K562 (cell line): ENCODE results near the gene AQP1. TPM values are rescaled to one million over a fixed set of nuclear protein-coding genes. Genes with fewer than 3 reads are reported as not detected.

ENCODE experiments used
- ATAC-seq: fragments of 200-7000 bp; cut with Tn5 transposase; 3 replicates; pipeline ENCODE4 v1.9.1; 2020; ENCODE audit warnings: moderate library complexity
- BruUV-seq: library from RNA; stranded (reverse); fragments of 400-500 nt; replicated peaks from 2 replicates; lab custom pipeline; 2021; lab: Mats Ljungman, UMichigan
- CTCF ChIA-PET: fragments of 300-600 bp; formaldehyde crosslinking; extraction: SDS; loops from one replicate; lab custom pipeline; 2021; ENCODE audit warnings: low intra/inter-chr PET ratio; lab: Yijun Ruan, JAX
- POLR2A ChIA-PET: fragments of 300-600, 350-650 bp; sonication (Branson Sonifier 250); formaldehyde crosslinking; extraction: SDS; loops from one replicate; lab custom pipeline; 2021; ENCODE audit warnings: antibody characterized with exemption, inconsistent platforms; lab: Yijun Ruan, JAX
- DNase-seq, 4 experiments: peaks; one replicate each; pipeline versions ENCODE4 v3.0.0 to v3.0.0-alpha.2; 2011 to 2018; ENCODE audit warnings: low spot score in 3 of 4, mixed read lengths in 3 of 4; ENCODE audit errors: extremely low read depth in 1 of 4
- FAIRE-seq: peaks from 2 replicates; lab custom pipeline; 2011; peaks lifted over from hg19 to GRCh38; lab: Jason Lieb, UNC
- H2AFZ ChIP-seq: 2 replicates; pipeline ENCODE4 v1.6.0; 2011; ENCODE audit warnings: low read depth, low read length, control low read depth, inconsistent platforms
- H3K27ac ChIP-seq: fragments of 200-600 bp; 3 replicates; pipeline ENCODE4 v1.8.0; 2011; ENCODE audit warnings: low read depth, mild to moderate bottlenecking, control low read depth, inconsistent platforms, low read length, moderate library complexity, mixed read lengths; ENCODE audit errors: extremely low read depth
- H3K27me3 ChIP-seq, 2 experiments: fragments of 300-600 bp in 1 of 2; 2 replicates in 1 of 2; 3 replicates in 1 of 2; pipeline versions ENCODE4 v1.6.0 to v1.8.0; 2011; ENCODE audit warnings: inconsistent platforms in 2 of 2, low read length in 2 of 2, mild to moderate bottlenecking in 1 of 2, mixed read lengths in 1 of 2, moderate library complexity in 1 of 2; ENCODE audit not compliant: control insufficient read depth in 2 of 2, insufficient read depth in 2 of 2
- H3K36me3 ChIP-seq: fragments of 300-600 bp; 3 replicates; pipeline ENCODE4 v1.8.0; 2011; ENCODE audit warnings: mild to moderate bottlenecking, low read length, inconsistent platforms; ENCODE audit not compliant: control insufficient read depth, insufficient read depth
- H3K4me1 ChIP-seq, 2 experiments: fragments of 200-600 bp in 1 of 2; replicated peaks in 1 of 2; 2 replicates in 1 of 2; 3 replicates in 1 of 2; pipeline versions ENCODE4 v1.5.1 to v1.8.0; 2011; ENCODE audit warnings: inconsistent platforms in 2 of 2, low read length in 2 of 2, mild to moderate bottlenecking in 1 of 2, mixed read lengths in 1 of 2, moderate library complexity in 1 of 2; ENCODE audit not compliant: control insufficient read depth in 2 of 2, insufficient read depth in 2 of 2
- H3K4me2 ChIP-seq: 2 replicates; pipeline ENCODE4 v1.6.1; 2011; ENCODE audit warnings: low read length, control low read depth, inconsistent platforms, mixed read lengths; ENCODE audit not compliant: insufficient read depth
- H3K4me3 ChIP-seq: fragments of 200-600 bp; sonication (generic), shearing (Covaris generic); 2 replicates; pipeline ENCODE4 v1.5.1; 2016; ENCODE audit warnings: control low read depth, inconsistent platforms
- H3K79me2 ChIP-seq: fragments of 200-600 bp; 3 replicates; pipeline ENCODE4 v1.8.0; 2011; ENCODE audit warnings: low read length, inconsistent platforms; ENCODE audit not compliant: control insufficient read depth, insufficient read depth
- H3K9ac ChIP-seq, 2 experiments: 2 replicates each; pipeline versions ENCODE4 v1.6.0 to v1.6.1; 2011; ENCODE audit warnings: low read depth in 2 of 2, low read length in 2 of 2, control low read depth in 1 of 2, inconsistent platforms in 1 of 2, mild to moderate bottlenecking in 1 of 2, mixed read lengths in 1 of 2; ENCODE audit not compliant: insufficient read depth in 1 of 2
- H3K9me1 ChIP-seq: one replicate; pipeline ENCODE4 v1.6.0; 2011; ENCODE audit warnings: inconsistent platforms, mild to moderate bottlenecking, low read length, moderate library complexity; ENCODE audit not compliant: control insufficient read depth, insufficient read depth
- H3K9me3 ChIP-seq: replicated peaks from 2 replicates; pipeline ENCODE4 v1.5.1; 2011; ENCODE audit warnings: low read depth, low read length, inconsistent platforms; ENCODE audit not compliant: control insufficient read depth, insufficient read depth
- H4K20me1 ChIP-seq: replicated peaks from 2 replicates; pipeline ENCODE4 v1.6.1; 2011; ENCODE audit warnings: low read length, inconsistent platforms, mixed read lengths; ENCODE audit not compliant: control insufficient read depth, insufficient read depth
- BCOR ChIP-seq: fragments of 450-650 bp; IDR thresholded peaks from 2 replicates; pipeline ENCODE4 v1.6.1; 2016
- KAT2B ChIP-seq: IDR thresholded peaks from one replicate; pipeline ENCODE4 v1.6.1; 2012; ENCODE audit warnings: low read depth, mild to moderate bottlenecking, control low read depth, inconsistent platforms, low read length, moderate library complexity
- KDM1A ChIP-seq, 2 experiments: fragments of 450-650 bp; IDR thresholded peaks; 2 replicates each; pipeline ENCODE4 v1.6.1; 2016; ENCODE audit warnings: mild to moderate bottlenecking in 2 of 2
- KLF6 ChIP-seq: fragments of 250-450 bp; sonication (Bioruptor Pico); IDR thresholded peaks from 2 replicates; pipeline ENCODE4 v1.4.0; 2020; ENCODE audit warnings: mild to moderate bottlenecking, moderate library complexity, borderline replicate concordance
- MAFF ChIP-seq: IDR thresholded peaks from 2 replicates; pipeline ENCODE4 v1.6.1; 2012; ENCODE audit warnings: low read length, improper control_type of control experiment
- MIER1 ChIP-seq: fragments of 450-650 bp; IDR thresholded peaks from 2 replicates; pipeline ENCODE4 v1.6.1; 2016; ENCODE audit warnings: antibody characterized with exemption, mild to moderate bottlenecking, low read depth
- PHF21A ChIP-seq: fragments of 450-650 bp; IDR thresholded peaks from 2 replicates; pipeline ENCODE4 v1.6.1; 2017; ENCODE audit warnings: low read depth, borderline replicate concordance
- POLR2AphosphoS5 ChIP-seq: IDR thresholded peaks from 2 replicates; pipeline ENCODE4 v1.6.1; 2011; ENCODE audit warnings: mild to moderate bottlenecking, low read depth, low read length, moderate library complexity; ENCODE audit not compliant: control insufficient read depth, insufficient read depth
- RAD21 ChIP-seq, 2 experiments: fragments of 250-450 bp in 1 of 2; fragments of 450-650 bp in 1 of 2; sonication (Bioruptor Pico) in 1 of 2; formaldehyde crosslinking in 1 of 2; IDR thresholded peaks in 1 of 2; conservative IDR thresholded peaks in 1 of 2; 2 replicates each; pipeline versions ENCODE4 v1.4.0 to v1.8.0; 2020 to 2022; ENCODE audit warnings: mild to moderate bottlenecking in 2 of 2, moderate library complexity in 1 of 2
- RBM14 ChIP-seq: fragments of 200-400 bp; formaldehyde crosslinking; IDR thresholded peaks from 2 replicates; pipeline ENCODE4 v1.6.1; 2018; ENCODE audit warnings: low read depth, mild to moderate bottlenecking, low read length, moderate library complexity, borderline replicate concordance; ENCODE audit not compliant: insufficient read depth
- RBM25 ChIP-seq: fragments of 200-400 bp; formaldehyde crosslinking; IDR thresholded peaks from 2 replicates; pipeline ENCODE4 v1.6.1; 2018; ENCODE audit warnings: low read length, low read depth, moderate library complexity; ENCODE audit not compliant: severe bottlenecking
- STAT5B ChIP-seq: fragments of 250-450 bp; sonication (Bioruptor Pico); IDR thresholded peaks from 2 replicates; pipeline ENCODE4 v1.8.0; 2021; ENCODE audit warnings: mild to moderate bottlenecking, inconsistent platforms
- ZNF41 ChIP-seq: fragments of 250-450 bp; sonication (Bioruptor Pico); conservative IDR thresholded peaks from 2 replicates; pipeline ENCODE4 v1.4.0; 2020; ENCODE audit warnings: mild to moderate bottlenecking
- ZNF444 ChIP-seq: fragments of 250-450 bp; sonication (Bioruptor Pico); IDR thresholded peaks from 2 replicates; pipeline ENCODE4 v1.4.0; 2020; ENCODE audit warnings: mild to moderate bottlenecking, moderate library complexity
- ZNF696 ChIP-seq: fragments of 250-450 bp; sonication (Bioruptor Pico); conservative IDR thresholded peaks from 2 replicates; pipeline ENCODE4 v1.4.0; 2020; ENCODE audit warnings: mild to moderate bottlenecking, moderate library complexity
- WGBS: fragments of 100-300 bp; shearing (Covaris generic); methylation state at CpG from one replicate; pipeline ENCODE4 v1.1.6; 2016; ENCODE audit warnings: low coverage, mixed read lengths; ENCODE audit not compliant: insufficient coverage; ENCODE audit errors: missing lambda C conversion rate; 5-methylcytosine and 5-hydroxymethylcytosine counted together
- in situ Hi-C: fragments of 300-500 bp; cut with MboI; formaldehyde crosslinking; loops from 4 replicates; pipeline ENCODE4 v1.15.0; 2018; ENCODE audit warnings: inconsistent platforms, mixed read lengths
- intact Hi-C: fragments of 100-400 bp; cut with micrococcal nuclease; formaldehyde crosslinking; loops from 2 replicates; pipeline ENCODE4 v1.14.2; 2022
- polyA plus RNA-seq, 8 experiments: library from polyadenylated mRNA; depleted of rRNA in 4 of 8; stranded (reverse) in 5 of 8; unstranded in 3 of 8; fragments of >200 nt; fragmentation: Nextera tagmentation in 2 of 8; fragmentation: Illumina TruSeq in 1 of 8; extraction: Ambion mirVana in 2 of 8; extraction: Trizol in 1 of 8; gene quantifications; 2 replicates each; pipeline versions ENCODE4 v1.2.1 to v1.2.3, GENCODE V29; 2011 to 2014; ENCODE audit warnings: inconsistent platforms in 1 of 8, missing spikeins in 1 of 8
- total RNA-seq, 7 experiments: library from RNA; depleted of rRNA in 6 of 7; stranded (reverse); fragments of >200 nt in 6 of 7; fragmentation: Illumina TruSeq in 2 of 7; extraction: Trizol in 2 of 7; gene quantifications; 2 replicates each; pipeline versions ENCODE4 v1.2.1 to v1.2.3, GENCODE V29; 2011 to 2021; ENCODE audit warnings: low replicate concordance in 1 of 7
- TF ChIP-seq, protein P1 (sequence below): fragments of 450-650 bp; IDR thresholded peaks from 2 replicates; pipeline ENCODE4 v1.6.1; 2016; ENCODE audit warnings: mild to moderate bottlenecking

Gene AQP1
- total and polyA plus RNA-seq, 9 of the 15 experiments (the other 6 are each of a cell fraction or from before 2014, with no cell fraction given): 0.18 to 12.6 (median 4.1) TPM

- ATAC-seq: no peak
These were observed 40.0 kb upstream of the AQP1 start for GRCh38 chr7:30871655-30872054.

GRCh38 chr7:30873207-30873606 is 38.4 kb upstream of the AQP1 start:
- DNase-seq (no peak), FAIRE-seq (no peak), ATAC-seq (no peak)
- Histone ChIP-seq H3K4me3 (no peak overlapping the region), H3K9ac (no peak overlapping the region), H3K27ac (no peak overlapping the region), H3K36me3 (peaks cover 7% of the 10 kb centered on the region; the same call in 1 of the 3 replicates), H3K9me1 (no peaks in the 10 kb centered on the region), H2AFZ (no peak overlapping the region), H3K4me1 (peaks cover 0 to 4% of the 10 kb centered on the region in 2 experiments; a peak in 2 of 5 replicates), H3K27me3 (no peaks in the 10 kb centered on the region), H3K4me2 (no peak overlapping the region), H4K20me1 (no peaks in the 10 kb centered on the region), H3K9me3 (no peaks in the 10 kb centered on the region), H3K79me2 (no peaks in the 10 kb centered on the region)
- POLR2A ChIA-PET: interaction anchor here (0.6 kb wide), 1 partner anchor 97 kb away, joined by 4 read pairs; no protein-coding TSS in a partner anchor
- no TSS peak for BruUV-seq
- WGBS: 56% methylated on average over 2 of the region's 2 CpGs
- in situ Hi-C loops: no loop called here
- intact Hi-C loops: no loop called here
- CTCF ChIA-PET: no interaction called here
- TF ChIP-seq ZNF444 (CRISPR knock-in tag) (no peak), KAT2B (no peak), MAFF (no peak), KLF6 (no peak), RBM14 (no peak), RAD21 (CRISPR knock-in tag; conservative IDR thresholded peaks at IDR 0.05 in 1 of 2, IDR thresholded peaks at IDR 0.05 in 1 of 2) (no peak), MIER1 (no peak), STAT5B (CRISPR knock-in tag) (no peak), ZNF696 (CRISPR knock-in tag) (no peak), POLR2AphosphoS5 (no peak), PHF21A (no peak), ZNF41 (CRISPR knock-in tag) (no peak)
- TF ChIP-seq, protein P1, sequence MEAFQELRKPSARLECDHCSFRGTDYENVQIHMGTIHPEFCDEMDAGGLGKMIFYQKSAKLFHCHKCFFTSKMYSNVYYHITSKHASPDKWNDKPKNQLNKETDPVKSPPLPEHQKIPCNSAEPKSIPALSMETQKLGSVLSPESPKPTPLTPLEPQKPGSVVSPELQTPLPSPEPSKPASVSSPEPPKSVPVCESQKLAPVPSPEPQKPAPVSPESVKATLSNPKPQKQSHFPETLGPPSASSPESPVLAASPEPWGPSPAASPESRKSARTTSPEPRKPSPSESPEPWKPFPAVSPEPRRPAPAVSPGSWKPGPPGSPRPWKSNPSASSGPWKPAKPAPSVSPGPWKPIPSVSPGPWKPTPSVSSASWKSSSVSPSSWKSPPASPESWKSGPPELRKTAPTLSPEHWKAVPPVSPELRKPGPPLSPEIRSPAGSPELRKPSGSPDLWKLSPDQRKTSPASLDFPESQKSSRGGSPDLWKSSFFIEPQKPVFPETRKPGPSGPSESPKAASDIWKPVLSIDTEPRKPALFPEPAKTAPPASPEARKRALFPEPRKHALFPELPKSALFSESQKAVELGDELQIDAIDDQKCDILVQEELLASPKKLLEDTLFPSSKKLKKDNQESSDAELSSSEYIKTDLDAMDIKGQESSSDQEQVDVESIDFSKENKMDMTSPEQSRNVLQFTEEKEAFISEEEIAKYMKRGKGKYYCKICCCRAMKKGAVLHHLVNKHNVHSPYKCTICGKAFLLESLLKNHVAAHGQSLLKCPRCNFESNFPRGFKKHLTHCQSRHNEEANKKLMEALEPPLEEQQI: no peak

More at GRCh38 chr7:30871655-30872054, 40.0 kb upstream of the AQP1 start:
- Histone ChIP-seq H2AFZ (no peak overlapping the region), H3K27ac (no peak overlapping the region), H4K20me1 (no peaks in the 10 kb centered on the region), H3K36me3 (peaks cover 7% of the 10 kb centered on the region; the same call in 1 of the 3 replicates), H3K9ac (no peak overlapping the region), H3K4me2 (no peak overlapping the region), H3K79me2 (no peaks in the 10 kb centered on the region), H3K4me3 (no peak overlapping the region), H3K27me3 (no peaks in the 10 kb centered on the region), H3K9me1 (no peaks in the 10 kb centered on the region), H3K4me1 (peaks cover 2 to 8% of the 10 kb centered on the region in 2 experiments; a peak in 3 of 5 replicates), H3K9me3 (no peaks in the 10 kb centered on the region)
- 98% methylated on average over 3 of the region's 5 CpGs for WGBS
- intact Hi-C loops (no loop called here), in situ Hi-C loops (no loop called here)
- TF ChIP-seq KDM1A (IDR thresholded peaks at IDR 0.05) (peak in 1 of 2 experiments; percentile 29; a peak in 1 of 4 replicates), BCOR (0 out of 2 replicates have a peak, but pooled peaks have one; percentile 37), RBM25 (peak; percentile 90), KLF6 (no peak)
- BruUV-seq: no TSS peak
- POLR2A ChIA-PET: no interaction called here
- CTCF ChIA-PET: no interaction called here
- DNase-seq (no peak), FAIRE-seq (no peak)
